Measurements from ENCODE around the gene FLNB. TPM values are rescaled to one million over a fixed set of nuclear protein-coding genes. Genes with fewer than 3 reads are reported as not detected.

The FLNB gene
- total RNA-seq, 2 experiments from 2014 or later, result 26.3 to 28.4 TPM

GRCh38 chr3:58078610-58079009 lies 70.4 kb downstream of the FLNB start:
- no peak for TF ChIP-seq CTCF (IDR thresholded peaks at IDR 0.05)
- Mint-ChIP-seq H3K27ac (no peak overlapping the region), H3K4me1 (ENCODE audit: low read depth) (peaks cover 60% of the 10 kb centered on the region), H3K4me3 (no peak overlapping the region), H3K9me3 (peaks cover 2% of the 10 kb centered on the region), H3K36me3 (ENCODE audit: low read depth) (peaks cover 20% of the 10 kb centered on the region), H3K27me3 (no peaks in the 10 kb centered on the region)
- ChIA-PET CTCF (interaction anchor here (1.0 kb wide), 1 partner anchor 95 kb away, joined by 3 read pairs; no protein-coding TSS in a partner anchor), POLR2A (interaction anchor here (0.9 kb wide), 1 partner anchor 36 kb away, joined by 3 read pairs; no protein-coding TSS in a partner anchor)
- ATAC-seq (no peak), DNase-seq (no peak)
- intact Hi-C loops (cut with micrococcal nuclease), result no loop called here

GRCh38 chr3:58079773-58080172 lies 71.6 kb downstream of the FLNB start:
- Mint-ChIP-seq H3K4me1 (ENCODE audit: low read depth) (peaks cover 59% of the 10 kb centered on the region), H3K9me3 (peaks cover 2% of the 10 kb centered on the region), H3K4me3 (no peak overlapping the region), H3K27me3 (no peaks in the 10 kb centered on the region), H3K36me3 (ENCODE audit: low read depth) (peaks cover 20% of the 10 kb centered on the region), H3K27ac (no peak overlapping the region)
- ATAC-seq, result no peak
- intact Hi-C loops (cut with micrococcal nuclease), result no loop called here
- ChIA-PET POLR2A (no interaction called here), CTCF (interaction anchor here (1.5 kb wide), 1 partner anchor 15 kb away, joined by 3 read pairs; no protein-coding TSS in a partner anchor)
- no peak for DNase-seq
- no peak for TF ChIP-seq CTCF (IDR thresholded peaks at IDR 0.05)

GRCh38 chr3:58082047-58082446 lies 73.8 kb downstream of the FLNB start:
- peak overlapping the region; percentile 78 for H3K27ac Mint-ChIP-seq
- peaks cover 23% of the 10 kb centered on the region for H3K36me3 Mint-ChIP-seq (ENCODE audit: low read depth)
- CTCF ChIA-PET, result interaction anchor here (1.1 to 1.4 kb wide), 2 partner anchors 96 kb away, joined by 3 read pairs; no protein-coding TSS in a partner anchor

GRCh38 chr3:58084166-58084565 lies 75.9 kb downstream of the FLNB start:
- ChIA-PET POLR2A (no interaction called here), CTCF (no interaction called here)
- intact Hi-C loops (cut with micrococcal nuclease), result no loop called here
- Mint-ChIP-seq H3K36me3 (ENCODE audit: low read depth) (peaks cover 18% of the 10 kb centered on the region), H3K27ac (no peak overlapping the region), H3K27me3 (no peaks in the 10 kb centered on the region), H3K9me3 (no peaks in the 10 kb centered on the region), H3K4me3 (no peak overlapping the region), H3K4me1 (ENCODE audit: low read depth) (peaks cover 50% of the 10 kb centered on the region)
- no peak for DNase-seq
- TF ChIP-seq CTCF (IDR thresholded peaks at IDR 0.05), result no peak
- ATAC-seq, result no peak

More at GRCh38 chr3:58082047-58082446, 73.8 kb downstream of the FLNB start:
- Mint-ChIP-seq H3K4me3 (peak overlapping the region; percentile 20), H3K27me3 (no peaks in the 10 kb centered on the region), H3K9me3 (no peaks in the 10 kb centered on the region), H3K4me1 (ENCODE audit: low read depth) (peaks cover 63% of the 10 kb centered on the region)
- DNase-seq (peak; percentile 43), ATAC-seq (peak; percentile 61)
- intact Hi-C loops (cut with micrococcal nuclease), result no loop called here
- POLR2A ChIA-PET, result interaction anchor here (0.6 to 1.5 kb wide), 3 partner anchors 10 to 37 kb away, joined by 3 to 5 read pairs (median 5); no protein-coding TSS in a partner anchor
- TF ChIP-seq CTCF (IDR thresholded peaks at IDR 0.05), result no peak

GRCh38 chr3:58084788-58085543 lies 76.7 kb downstream of the FLNB start:
- ATAC-seq (peak; percentile 26), DNase-seq (peak; percentile 30)
- no peak for TF ChIP-seq CTCF (IDR thresholded peaks at IDR 0.05)
- Mint-ChIP-seq H3K4me1 (ENCODE audit: low read depth) (peaks cover 47% of the 10 kb centered on the region), H3K4me3 (no peak overlapping the region), H3K9me3 (no peaks in the 10 kb centered on the region), H3K27me3 (no peaks in the 10 kb centered on the region), H3K27ac (peak overlapping the region; percentile 14), H3K36me3 (ENCODE audit: low read depth) (peaks cover 11% of the 10 kb centered on the region)
- CTCF ChIA-PET, result interaction anchor here (0.9 kb wide), 1 partner anchor 63 kb away, joined by 3 read pairs; no protein-coding TSS in a partner anchor
- POLR2A ChIA-PET, result interaction anchor here (0.7 kb wide), 1 partner anchor 20 kb away, joined by 3 read pairs; no protein-coding TSS in a partner anchor
- intact Hi-C loops (cut with micrococcal nuclease), result no loop called here
